HL-60 (cell line): ENCODE data around the gene SSBP4.

Source experiments
- DNase-seq, 2 experiments: peaks; one replicate each; pipeline ENCODE4 v3.0.0-alpha.2; 2010 to 2020; ENCODE audit warnings: low read depth in 1 of 2, low spot score in 1 of 2
- H3K27ac ChIP-seq: fragments of 250-450 bp; sonication (Bioruptor Pico); replicated peaks from 2 replicates; pipeline ENCODE4 v1.5.1; 2020; ENCODE audit warnings: mild to moderate bottlenecking, moderate library complexity
- H3K27me3 ChIP-seq: fragments of 250-450 bp; sonication (Bioruptor Pico); 2 replicates; pipeline ENCODE4 v1.5.1; 2021; ENCODE audit warnings: mild to moderate bottlenecking, moderate library complexity; ENCODE audit not compliant: insufficient read depth, poor library complexity, severe bottlenecking
- H3K4me3 ChIP-seq: replicated peaks from 2 replicates; pipeline ENCODE4 v1.5.1; 2011; ENCODE audit warnings: mild to moderate bottlenecking, control low read depth, low read length; ENCODE audit not compliant: insufficient read depth
- GABPA ChIP-seq: IDR thresholded peaks from 2 replicates; pipeline ENCODE4 v1.6.1; 2012; ENCODE audit warnings: low read depth
- POLR2AphosphoS5 ChIP-seq: IDR thresholded peaks from 2 replicates; pipeline ENCODE4 v1.6.1; 2012; ENCODE audit warnings: low read depth
- SPI1 ChIP-seq: IDR thresholded peaks from 2 replicates; pipeline ENCODE4 v1.6.1; 2012; ENCODE audit warnings: low read depth, mild to moderate bottlenecking, borderline replicate concordance
- TF ChIP-seq, protein P1 (sequence below): IDR thresholded peaks from 2 replicates; pipeline ENCODE4 v1.6.1; 2012; ENCODE audit warnings: low read depth; ENCODE audit not compliant: insufficient replicate concordance
- TF ChIP-seq, protein P2 (sequence below): IDR thresholded peaks from one replicate; pipeline ENCODE4 v1.5.1; 2011; ENCODE audit warnings: low read length, control low read depth, inconsistent platforms; ENCODE audit not compliant: insufficient read depth

SSBP4 gene

DNA sequence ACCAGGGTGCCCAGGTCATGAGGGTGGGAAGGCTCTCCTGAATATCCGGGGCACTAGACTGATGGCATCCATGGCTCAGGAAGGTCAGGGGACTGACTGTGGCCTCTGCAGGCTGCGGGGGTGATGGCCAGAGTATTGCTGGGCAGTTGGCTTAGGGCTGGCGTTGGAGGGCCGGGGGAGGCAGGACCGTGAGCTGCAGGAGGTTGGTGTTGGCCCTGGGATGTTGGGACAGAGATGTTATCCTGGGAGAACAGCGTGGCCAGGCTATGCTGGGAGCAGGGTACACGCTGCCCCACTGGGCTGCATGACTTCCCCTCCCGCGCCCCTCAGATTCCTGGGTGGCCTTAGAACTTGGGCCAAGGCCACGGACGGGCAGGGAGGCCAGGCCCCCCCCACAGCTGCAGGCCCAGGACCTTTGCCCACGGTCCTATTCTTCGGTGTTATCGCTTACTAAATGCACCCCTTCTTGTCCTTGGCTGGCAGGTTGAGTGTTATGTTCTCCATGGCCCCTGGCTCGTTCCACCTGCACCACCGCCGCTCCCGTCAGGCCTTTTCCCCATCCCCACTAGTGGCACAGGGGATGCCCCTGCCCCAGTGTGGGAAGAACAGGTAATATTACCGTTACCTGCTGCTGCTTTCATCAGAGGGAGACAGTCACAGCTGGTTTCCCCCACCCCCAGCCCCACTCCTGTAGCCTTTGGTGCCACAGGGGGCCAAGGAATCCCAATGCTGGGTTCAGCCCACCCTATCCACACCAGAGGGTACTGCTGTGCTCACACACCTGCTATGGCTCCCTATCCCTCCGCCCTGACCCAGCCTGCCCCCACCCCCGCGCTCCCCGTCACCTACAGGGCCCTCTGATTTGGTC lies 22.0 kb downstream of the SSBP4 start:
- peaks cover 4% of the 10 kb centered on the region for H3K27me3 ChIP-seq
- H3K27ac ChIP-seq = no peak overlapping the region
- TF ChIP-seq SPI1 (no peak), POLR2AphosphoS5 (no peak), GABPA (no peak)
- TF ChIP-seq, protein P1, sequence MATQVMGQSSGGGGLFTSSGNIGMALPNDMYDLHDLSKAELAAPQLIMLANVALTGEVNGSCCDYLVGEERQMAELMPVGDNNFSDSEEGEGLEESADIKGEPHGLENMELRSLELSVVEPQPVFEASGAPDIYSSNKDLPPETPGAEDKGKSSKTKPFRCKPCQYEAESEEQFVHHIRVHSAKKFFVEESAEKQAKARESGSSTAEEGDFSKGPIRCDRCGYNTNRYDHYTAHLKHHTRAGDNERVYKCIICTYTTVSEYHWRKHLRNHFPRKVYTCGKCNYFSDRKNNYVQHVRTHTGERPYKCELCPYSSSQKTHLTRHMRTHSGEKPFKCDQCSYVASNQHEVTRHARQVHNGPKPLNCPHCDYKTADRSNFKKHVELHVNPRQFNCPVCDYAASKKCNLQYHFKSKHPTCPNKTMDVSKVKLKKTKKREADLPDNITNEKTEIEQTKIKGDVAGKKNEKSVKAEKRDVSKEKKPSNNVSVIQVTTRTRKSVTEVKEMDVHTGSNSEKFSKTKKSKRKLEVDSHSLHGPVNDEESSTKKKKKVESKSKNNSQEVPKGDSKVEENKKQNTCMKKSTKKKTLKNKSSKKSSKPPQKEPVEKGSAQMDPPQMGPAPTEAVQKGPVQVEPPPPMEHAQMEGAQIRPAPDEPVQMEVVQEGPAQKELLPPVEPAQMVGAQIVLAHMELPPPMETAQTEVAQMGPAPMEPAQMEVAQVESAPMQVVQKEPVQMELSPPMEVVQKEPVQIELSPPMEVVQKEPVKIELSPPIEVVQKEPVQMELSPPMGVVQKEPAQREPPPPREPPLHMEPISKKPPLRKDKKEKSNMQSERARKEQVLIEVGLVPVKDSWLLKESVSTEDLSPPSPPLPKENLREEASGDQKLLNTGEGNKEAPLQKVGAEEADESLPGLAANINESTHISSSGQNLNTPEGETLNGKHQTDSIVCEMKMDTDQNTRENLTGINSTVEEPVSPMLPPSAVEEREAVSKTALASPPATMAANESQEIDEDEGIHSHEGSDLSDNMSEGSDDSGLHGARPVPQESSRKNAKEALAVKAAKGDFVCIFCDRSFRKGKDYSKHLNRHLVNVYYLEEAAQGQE = no peak
- TF ChIP-seq, protein P2, sequence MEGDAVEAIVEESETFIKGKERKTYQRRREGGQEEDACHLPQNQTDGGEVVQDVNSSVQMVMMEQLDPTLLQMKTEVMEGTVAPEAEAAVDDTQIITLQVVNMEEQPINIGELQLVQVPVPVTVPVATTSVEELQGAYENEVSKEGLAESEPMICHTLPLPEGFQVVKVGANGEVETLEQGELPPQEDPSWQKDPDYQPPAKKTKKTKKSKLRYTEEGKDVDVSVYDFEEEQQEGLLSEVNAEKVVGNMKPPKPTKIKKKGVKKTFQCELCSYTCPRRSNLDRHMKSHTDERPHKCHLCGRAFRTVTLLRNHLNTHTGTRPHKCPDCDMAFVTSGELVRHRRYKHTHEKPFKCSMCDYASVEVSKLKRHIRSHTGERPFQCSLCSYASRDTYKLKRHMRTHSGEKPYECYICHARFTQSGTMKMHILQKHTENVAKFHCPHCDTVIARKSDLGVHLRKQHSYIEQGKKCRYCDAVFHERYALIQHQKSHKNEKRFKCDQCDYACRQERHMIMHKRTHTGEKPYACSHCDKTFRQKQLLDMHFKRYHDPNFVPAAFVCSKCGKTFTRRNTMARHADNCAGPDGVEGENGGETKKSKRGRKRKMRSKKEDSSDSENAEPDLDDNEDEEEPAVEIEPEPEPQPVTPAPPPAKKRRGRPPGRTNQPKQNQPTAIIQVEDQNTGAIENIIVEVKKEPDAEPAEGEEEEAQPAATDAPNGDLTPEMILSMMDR = no peak
- no peak for DNase-seq
- H3K4me3 ChIP-seq = no peak overlapping the region

- Histone ChIP-seq H3K4me3 (no peak overlapping the region), H3K27me3 (peaks cover 4% of the 10 kb centered on the region), H3K27ac (no peak overlapping the region)
- no peak for DNase-seq
- TF ChIP-seq POLR2AphosphoS5 (no peak), GABPA (no peak), SPI1 (no peak)
- TF ChIP-seq, protein P2 = no peak
- TF ChIP-seq, protein P1 = no peak
Measured at GRCh38 chr19:18441804-18442788, 22.9 kb downstream of the SSBP4 start.

DNA sequence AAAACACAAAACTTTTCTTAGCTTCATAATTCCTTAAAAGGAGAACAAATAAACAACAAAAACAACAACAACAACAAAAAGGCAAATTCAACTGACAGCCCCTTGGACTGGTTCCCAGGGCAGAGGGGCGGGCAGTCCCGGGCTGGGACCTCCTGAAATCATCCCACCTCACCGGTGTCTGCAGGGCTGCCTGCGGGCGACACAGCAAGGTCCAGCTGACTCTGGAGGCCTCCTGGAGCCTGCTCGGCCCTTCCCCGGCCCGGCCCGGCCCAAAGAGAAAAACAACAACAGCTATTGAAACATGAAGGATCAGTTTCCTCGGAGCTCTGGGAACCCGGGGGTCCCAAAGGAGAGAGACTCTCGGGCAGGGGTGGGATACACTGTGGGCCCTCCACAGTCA lies 23.7 kb downstream of the SSBP4 start:
- H3K27ac ChIP-seq = no peak overlapping the region
- TF ChIP-seq, protein P2 = no peak
- no peak for TF ChIP-seq SPI1
- TF ChIP-seq, protein P1 = no peak

More for the DNA sequence above, 23.7 kb downstream of the SSBP4 start:
- no peak for DNase-seq
- Histone ChIP-seq H3K4me3 (no peak overlapping the region), H3K27me3 (no peaks in the 10 kb centered on the region)
